PC-9 (cell line): Measurements from ENCODE around the gene CD96. TPM values are rescaled to one million over a fixed set of nuclear protein-coding genes. Genes with fewer than 3 reads are reported as not detected.
"Not testable (repeated sequence)": the region's sequence is repeated elsewhere in the genome, so short reads cannot be mapped to it uniquely, and the experiment has no call there.

Source experiments
- BruUV-seq: library from RNA; stranded (reverse); fragments of 400-500 nt; replicated peaks from 2 replicates; lab custom pipeline; 2021; lab: Mats Ljungman, UMichigan
- CTCF ChIA-PET: fragments of 300-600 bp; sonication (Branson Sonifier 250); formaldehyde crosslinking; loops from one replicate; lab custom pipeline; 2022; ENCODE audit warnings: antibody characterized with exemption; lab: Charles Lee
- POLR2A ChIA-PET: fragments of 300-600 bp; sonication (Branson Sonifier 250); formaldehyde crosslinking; loops from one replicate; lab custom pipeline; 2022; ENCODE audit warnings: antibody characterized with exemption; ENCODE audit not compliant: unreplicated experiment; lab: Charles Lee
- DNase-seq, 2 experiments: peaks; one replicate each; pipeline versions ENCODE4 v3.0.0 to v3.0.0-alpha.2; 2015 to 2022; ENCODE audit warnings: mixed read lengths in 1 of 2
- H2AFZ ChIP-seq: fragments of 200-600 bp; sonication (generic); 2 replicates; pipeline ENCODE4 v1.8.1; 2017; ENCODE audit warnings: antibody characterized with exemption
- H3F3A ChIP-seq: fragments of 200-600 bp; sonication (generic); 2 replicates; pipeline ENCODE4 v1.8.1; 2017; ENCODE audit warnings: antibody characterized with exemption, mild to moderate bottlenecking, low read depth; ENCODE audit not compliant: insufficient read depth
- H3K27ac ChIP-seq: fragments of 200-600 bp; sonication (generic); 2 replicates; pipeline ENCODE4 v1.6.1; 2016; ENCODE audit warnings: mixed run types
- H3K27me3 ChIP-seq: fragments of 200-600 bp; sonication (generic); 2 replicates; pipeline ENCODE4 v1.6.1; 2016; ENCODE audit warnings: low read depth, mixed run types; ENCODE audit not compliant: insufficient read depth
- H3K36me3 ChIP-seq: fragments of 200-600 bp; sonication (generic); 2 replicates; pipeline ENCODE4 v1.6.1; 2016; ENCODE audit warnings: low read depth, mixed run types
- H3K4me1 ChIP-seq: fragments of 200-600 bp; sonication (generic); replicated peaks from 2 replicates; pipeline ENCODE4 v1.6.1; 2016; ENCODE audit warnings: mixed run types; ENCODE audit not compliant: insufficient read depth
- H3K4me2 ChIP-seq: fragments of 200-600 bp; sonication (generic); 2 replicates; pipeline ENCODE4 v1.6.1; 2017; ENCODE audit warnings: mixed run types
- H3K4me3 ChIP-seq: fragments of 200-600 bp; sonication (generic); 2 replicates; pipeline ENCODE4 v1.6.1; 2016; ENCODE audit warnings: mixed run types
- H3K79me2 ChIP-seq: fragments of 200-600 bp; sonication (generic); 2 replicates; pipeline ENCODE4 v1.6.1; 2017; ENCODE audit warnings: low read depth, mixed run types
- H3K9me2 ChIP-seq: fragments of 200-600 bp; sonication (generic); 2 replicates; pipeline ENCODE4 v1.8.1; 2017; ENCODE audit warnings: mild to moderate bottlenecking; ENCODE audit not compliant: insufficient read depth
- H3K9me3 ChIP-seq: fragments of 200-600 bp; sonication (generic); 2 replicates; pipeline ENCODE4 v1.8.1; 2016; ENCODE audit warnings: low read depth; ENCODE audit not compliant: insufficient read depth
- H4K20me1 ChIP-seq: fragments of 200-600 bp; sonication (generic); 2 replicates; pipeline ENCODE4 v1.8.1; 2017; ENCODE audit not compliant: insufficient read depth
- CTCF ChIP-seq: fragments of 200-600 bp; sonication (generic); conservative IDR thresholded peaks from 2 replicates; pipeline ENCODE4 v1.6.1; 2017; ENCODE audit warnings: mixed run types, antibody characterized with exemption, mild to moderate bottlenecking, moderate library complexity
- EZH2 ChIP-seq: fragments of 200-600 bp; sonication (generic); IDR thresholded peaks from 2 replicates; pipeline ENCODE4 v1.8.0; 2017; ENCODE audit warnings: antibody characterized with exemption, low read depth
- intact Hi-C: fragments of 100-400 bp; cut with micrococcal nuclease; formaldehyde crosslinking; loops from one replicate; pipeline ENCODE4 v1.10.0; 2022; ENCODE audit not compliant: unreplicated experiment
- total RNA-seq: library from RNA; stranded (reverse); gene quantifications from 2 replicates; pipeline ENCODE4 v1.2.3, GENCODE V29; 2021

CD96 gene
- total RNA-seq, 1 experiment from 2014 or later: 0.11 TPM

- Histone ChIP-seq H3F3A (peaks cover 7% of the 10 kb centered on the region), H3K9me3 (no peaks in the 10 kb centered on the region), H3K4me3 (no peak overlapping the region), H4K20me1 (no peaks in the 10 kb centered on the region), H2AFZ (no peak overlapping the region), H3K4me2 (no peak overlapping the region), H3K27me3 (no peaks in the 10 kb centered on the region), H3K27ac (no peak overlapping the region), H3K79me2 (no peaks in the 10 kb centered on the region), H3K4me1 (peaks cover 25% of the 10 kb centered on the region), H3K9me2 (no peaks in the 10 kb centered on the region), H3K36me3 (no peaks in the 10 kb centered on the region)
- ChIA-PET CTCF (interaction anchor here (0.6 to 3.1 kb wide), 14 partner anchors 23 to 443 kb away, joined by 3 to 35 read pairs (median 4); partner anchors contain the start of gene ABHD10), POLR2A (interaction anchor here (0.5 to 0.7 kb wide), 3 partner anchors 47 to 249 kb away, joined by 4 to 8 read pairs (median 7); partner anchors contain the start of gene ZBED2)
- TF ChIP-seq EZH2 (no peak), CTCF (peak; percentile 98)
- peak; percentile 16 to 78 for DNase-seq
- intact Hi-C loops: loop anchor here (1.0 kb wide), 4 partner anchors 22 to 298 kb away; no protein-coding TSS in a partner anchor
- BruUV-seq: no TSS peak
These were observed 127.0 kb downstream of the CD96 start for GRCh38 chr3:111668888-111669488.

- POLR2A ChIA-PET: no interaction called here
- intact Hi-C loops: loop anchor here (1.0 kb wide), 4 partner anchors 21 to 297 kb away; no protein-coding TSS in a partner anchor
- peak in 1 of 2 experiments; percentile 43 for DNase-seq
These were observed 128.1 kb downstream of the CD96 start for GRCh38 chr3:111669926-111670630.

GRCh38 chr3:111672461-111672860, 130.5 kb downstream of the CD96 start:
- Histone ChIP-seq H3F3A (peaks cover 32% of the 10 kb centered on the region), H3K79me2 (peaks cover 21% of the 10 kb centered on the region), H3K4me1 (peaks cover 47% of the 10 kb centered on the region)
- H3K4me2 ChIP-seq, H4K20me1 ChIP-seq, H3K9me3 ChIP-seq, H3K4me3 ChIP-seq, H3K9me2 ChIP-seq, H3K27me3 ChIP-seq, H3K27ac ChIP-seq, DNase-seq, H3K36me3 ChIP-seq, BruUV-seq, H2AFZ ChIP-seq, intact Hi-C loops: not testable (repeated sequence)
- ChIA-PET CTCF (interaction anchor here (0.6 kb wide), 1 partner anchor 425 kb away, joined by 3 read pairs; no protein-coding TSS in a partner anchor), POLR2A (interaction anchor here (0.6 to 0.7 kb wide), 2 partner anchors 56 to 187 kb away, joined by 3 to 4 read pairs; no protein-coding TSS in a partner anchor)

More at GRCh38 chr3:111669926-111670630, 128.1 kb downstream of the CD96 start:
- Histone ChIP-seq H3K79me2 (peaks cover 5% of the 10 kb centered on the region), H3K27me3 (no peaks in the 10 kb centered on the region), H3K36me3 (no peaks in the 10 kb centered on the region), H3K27ac (no peak overlapping the region), H2AFZ (no peak overlapping the region), H3K4me3 (no peak overlapping the region), H3F3A (peaks cover 11% of the 10 kb centered on the region), H4K20me1 (no peaks in the 10 kb centered on the region), H3K9me2 (no peaks in the 10 kb centered on the region), H3K9me3 (no peaks in the 10 kb centered on the region), H3K4me1 (peaks cover 26% of the 10 kb centered on the region), H3K4me2 (no peak overlapping the region)
- CTCF ChIA-PET: interaction anchor here (0.7 to 3.1 kb wide), 6 partner anchors 22 to 298 kb away, joined by 3 to 35 read pairs (median 12); no protein-coding TSS in a partner anchor
- no TSS peak for BruUV-seq
- TF ChIP-seq EZH2: no peak
- TF ChIP-seq CTCF: no peak
